Lung (tissue), 12 donors: ENCODE measurements around the gene TMEM51. TPM values are rescaled to one million over a fixed set of nuclear protein-coding genes. Genes with fewer than 3 reads are reported as not detected.
A peak's percentile ranks its signal among the peaks of the same experiment; 100 is the strongest.

Experiments used
- ATAC-seq: fragments of 200-7000 bp; cut with Tn5 transposase; one replicate; pipeline ENCODE4 v1.9.1; 2020; ENCODE audit warnings: moderate number of reproducible peaks; ENCODE audit not compliant: insufficient read depth, low FRiP score
- DNase-seq, 3 donors: peaks; one replicate each; pipeline ENCODE4 v3.0.0-alpha.2; 2013 to 2017
- H3K27ac ChIP-seq, 2 donors: one replicate each; pipeline ENCODE4 v1.5.1; 2013; ENCODE audit warnings: mild to moderate bottlenecking in 2 of 2, moderate library complexity in 2 of 2, control low read depth in 1 of 2, inconsistent platforms in 1 of 2, low read depth in 1 of 2, low read length in 1 of 2
- H3K27me3 ChIP-seq, 3 donors: one replicate each; pipeline ENCODE4 v1.5.1; 2013; ENCODE audit warnings: low read length in 2 of 3; ENCODE audit not compliant: control insufficient read depth in 3 of 3, insufficient read depth in 3 of 3
- H3K36me3 ChIP-seq, 4 donors: one replicate each; pipeline ENCODE4 v1.5.1; 2013; ENCODE audit warnings: low read length in 4 of 4, mild to moderate bottlenecking in 1 of 4, moderate library complexity in 1 of 4; ENCODE audit not compliant: control insufficient read depth in 4 of 4, insufficient read depth in 4 of 4
- H3K4me1 ChIP-seq, 5 donors: one replicate each; pipeline ENCODE4 v1.5.1; 2013; ENCODE audit warnings: low read length in 5 of 5, mild to moderate bottlenecking in 2 of 5, moderate library complexity in 1 of 5; ENCODE audit not compliant: control insufficient read depth in 5 of 5, insufficient read depth in 5 of 5
- H3K4me3 ChIP-seq: one replicate; pipeline ENCODE4 v1.5.1; 2013; ENCODE audit warnings: mild to moderate bottlenecking, control low read depth, moderate library complexity
- H3K9ac ChIP-seq, 2 donors: one replicate each; pipeline ENCODE4 v1.5.1; 2013; ENCODE audit warnings: low read length in 2 of 2, control low read depth in 1 of 2; ENCODE audit not compliant: insufficient read depth in 1 of 2
- H3K9me3 ChIP-seq, 4 donors: one replicate each; pipeline ENCODE4 v1.5.1; 2013; ENCODE audit warnings: low read length in 3 of 4, mild to moderate bottlenecking in 1 of 4, moderate library complexity in 1 of 4; ENCODE audit not compliant: control insufficient read depth in 4 of 4, insufficient read depth in 3 of 4
- CTCF ChIP-seq: IDR thresholded peaks from 2 replicates; pipeline ENCODE4 v1.5.1; 2012; ENCODE audit warnings: mild to moderate bottlenecking; ENCODE audit errors: control extremely low read depth, extremely low read depth
- WGBS, 2 donors: extraction: QIAGEN DNeasy Blood & Tissue Kit; methylation state at CpG; one replicate each; pipeline ENCODE4 v1.1.7; 2013; 5-methylcytosine and 5-hydroxymethylcytosine counted together
- polyA plus RNA-seq, 2 donors: library from polyadenylated mRNA; stranded (reverse); fragments of 200-250 nt; gene quantifications; one replicate each; pipeline ENCODE4 v1.2.1, GENCODE V29; 2013
- total RNA-seq, 2 donors: library from RNA; depleted of rRNA in 1 of 2; stranded (reverse); fragments of >200 nt in 1 of 2; gene quantifications; one replicate each; pipeline ENCODE4 v1.2.1, GENCODE V29; 2014 to 2021
- donor health status: control.
- donor health status: control.
- donor health status: Bipolar disorder and iron deficiency.
- donor health status: healthy.
- donor health status: DM: yes; HTN: yes; CAD: no.

The TMEM51 gene
- total and polyA plus RNA-seq, 4 donors = 7.7 to 17.8 (median 12.2) TPM

GRCh38 chr1:15156807-15157380 is 3.3 kb downstream of the TMEM51 start:
- 78 to 79% methylated on average over 9 of the region's 9 CpGs for WGBS, 2 donors
- no peak overlapping the region for H3K4me3 ChIP-seq

DNA sequence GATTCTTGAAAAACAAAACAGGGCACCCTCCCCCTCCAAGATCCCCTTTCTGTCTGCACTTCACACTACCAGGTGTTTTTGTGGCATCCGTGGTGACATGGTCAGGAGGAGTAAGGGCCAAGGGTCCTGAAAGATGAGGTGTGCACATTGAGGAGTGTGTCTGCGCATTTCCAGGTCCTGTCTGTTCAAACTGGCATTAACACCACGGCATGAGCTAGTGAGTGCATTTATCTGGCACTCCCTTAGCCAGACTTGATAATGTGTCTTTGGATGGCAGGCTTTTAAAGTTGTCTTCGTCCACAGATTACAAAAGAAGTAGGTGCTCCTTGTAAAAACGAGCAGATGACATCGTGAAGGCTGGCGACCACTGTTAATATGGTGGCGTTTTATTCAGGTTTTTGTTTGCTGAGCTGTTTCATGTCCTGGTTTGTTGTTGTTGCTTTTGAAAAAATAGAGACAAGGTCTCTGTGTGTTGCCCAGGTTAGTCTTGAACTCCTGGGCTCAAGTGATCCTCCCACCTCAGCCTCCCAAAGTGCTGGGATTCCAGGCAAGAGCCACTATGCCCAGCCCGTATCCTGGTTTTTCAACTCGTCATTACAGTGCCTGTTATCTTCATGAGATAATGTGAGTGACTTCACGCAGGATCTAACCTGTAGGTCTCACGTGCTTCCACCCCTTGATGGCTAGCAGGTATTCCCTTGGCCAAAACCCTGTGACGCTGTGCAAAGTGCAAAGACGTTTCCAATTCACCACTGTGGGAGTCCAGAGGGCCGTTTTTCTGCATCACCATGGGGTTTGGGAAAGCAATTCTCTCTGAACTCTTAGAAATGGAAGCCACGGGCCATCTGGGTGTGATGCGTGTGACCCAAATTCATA is 4.2 kb downstream of the TMEM51 start:
- WGBS, 2 donors = 85 to 88% methylated on average over 17 of the region's 17 CpGs
- ATAC-seq = no peak
- Histone ChIP-seq H3K9ac (no peak overlapping the region), H3K27me3 (no peaks in the 10 kb centered on the region), H3K27ac (peak overlapping the region in 1 of 2 donors; percentile 49), H3K36me3 (no peaks in the 10 kb centered on the region), H3K4me1 (peaks cover 0 to 47% (median 12%) of the 10 kb centered on the region in 5 donors), H3K4me3 (no peak overlapping the region), H3K9me3 (no peaks in the 10 kb centered on the region)
- TF ChIP-seq CTCF = no peak
- no peak for DNase-seq

More at GRCh38 chr1:15156807-15157380, 3.3 kb downstream of the TMEM51 start:
- no peak for TF ChIP-seq CTCF
- peak overlapping the region in 1 of 2 donors; percentile 43 for H3K27ac ChIP-seq
- no peaks in the 10 kb centered on the region for H3K9me3 ChIP-seq
- no peaks in the 10 kb centered on the region for H3K36me3 ChIP-seq
- H3K27me3 ChIP-seq = no peaks in the 10 kb centered on the region
- H3K9ac ChIP-seq = no peak overlapping the region
- DNase-seq (no peak), ATAC-seq (no peak)
- H3K4me1 ChIP-seq = peaks cover 0 to 51% (median 15%) of the 10 kb centered on the region in 5 donors

GRCh38 chr1:15158506-15159165 is 5.1 kb downstream of the TMEM51 start:
- Histone ChIP-seq H3K4me3 (no peak overlapping the region), H3K27me3 (no peaks in the 10 kb centered on the region), H3K27ac (peak overlapping the region in 1 of 2 donors; percentile 64), H3K9ac (no peak overlapping the region), H3K36me3 (no peaks in the 10 kb centered on the region), H3K4me1 (peaks cover 0 to 41% (median 12%) of the 10 kb centered on the region in 5 donors), H3K9me3 (no peaks in the 10 kb centered on the region)
- DNase-seq (no peak), ATAC-seq (no peak)
- no peak for TF ChIP-seq CTCF
- WGBS, 2 donors = 50 to 51% methylated on average over 13 of the region's 13 CpGs
